GM18519 (cell line): ENCODE results near the gene CXCL9.
"Not testable (repeated sequence)": the region's sequence is repeated elsewhere in the genome, so short reads cannot be mapped to it uniquely, and the experiment has no call there.

Source experiments
- ATAC-seq: cut with Tn5 transposase; IDR thresholded peaks from one replicate; pipeline ENCODE4 v1.9.1; 2021; ENCODE audit warnings: mild to moderate bottlenecking, moderate library complexity; ENCODE audit not compliant: unreplicated experiment, low FRiP score

Gene CXCL9

GRCh38 chr4:76013540-76013939 is 6.2 kb upstream of the CXCL9 start:
- no peak for ATAC-seq

GRCh38 chr4:76012388-76012801 is 5.1 kb upstream of the CXCL9 start:
- no peak for ATAC-seq

GRCh38 chr4:76011700-76012387 is 4.5 kb upstream of the CXCL9 start:
- peak; percentile 47 for ATAC-seq

- no peak for ATAC-seq
These were observed 3.8 kb upstream of the CXCL9 start for GRCh38 chr4:76011018-76011670.

DNA sequence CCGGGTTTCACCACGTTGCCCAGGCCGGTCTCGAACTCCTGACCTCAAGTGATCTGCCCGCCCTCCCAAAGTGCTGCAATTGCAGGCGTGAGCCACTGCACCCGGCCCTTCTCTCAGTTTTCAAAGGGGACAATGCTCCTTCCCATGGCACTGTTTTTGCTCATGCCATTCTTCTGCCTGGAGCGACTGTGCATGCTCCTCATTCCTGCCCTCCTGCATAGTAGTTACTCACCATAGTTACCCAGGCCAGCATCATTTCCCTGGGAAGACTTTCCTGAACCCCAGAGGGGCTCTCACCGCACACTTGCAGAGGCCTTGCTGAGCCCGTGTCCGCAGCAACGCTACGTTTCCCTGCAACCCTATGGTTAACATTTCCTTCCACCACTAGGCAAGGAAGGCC is 3.3 kb upstream of the CXCL9 start:
- no peak for ATAC-seq

DNA sequence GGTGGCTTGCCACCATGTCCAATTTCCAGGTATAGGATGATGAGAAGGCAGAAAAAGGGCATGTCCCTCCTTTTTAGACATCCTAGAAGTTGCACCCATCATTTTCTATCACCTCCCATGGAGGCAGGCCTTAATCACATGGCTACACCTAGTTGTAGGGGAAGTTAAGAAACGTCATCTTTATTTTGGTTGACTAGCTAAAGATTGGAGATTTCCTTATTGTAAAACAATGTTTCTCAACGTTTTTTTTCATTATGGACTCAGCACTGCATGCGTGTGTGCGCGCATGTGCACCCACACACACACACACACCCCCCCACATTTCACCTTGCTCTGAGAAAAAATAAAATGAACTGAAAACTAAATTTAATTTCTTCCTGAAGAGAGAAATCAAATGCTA is 2.0 kb upstream of the CXCL9 start:
- ATAC-seq: no peak

DNA sequence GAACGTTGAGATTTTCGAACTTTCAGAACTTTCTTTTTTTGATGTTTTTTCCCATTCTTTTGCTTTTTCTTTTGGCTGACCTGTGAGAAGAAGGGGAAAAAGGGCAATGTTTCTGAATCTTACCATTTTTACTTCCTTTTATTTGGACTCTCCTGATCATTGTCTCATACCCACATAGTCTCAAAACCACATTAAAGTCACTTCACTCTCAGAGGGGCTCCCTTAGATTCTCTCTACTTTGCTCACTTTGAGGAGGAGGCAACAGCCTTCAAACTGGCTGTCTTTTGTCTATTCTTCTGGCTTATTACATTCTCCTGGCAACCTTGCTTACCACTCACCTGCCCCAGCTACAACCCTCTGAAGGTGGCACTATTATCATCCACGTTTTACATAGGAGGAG is 3.7 kb downstream of the CXCL9 start:
- ATAC-seq: no peak

DNA sequence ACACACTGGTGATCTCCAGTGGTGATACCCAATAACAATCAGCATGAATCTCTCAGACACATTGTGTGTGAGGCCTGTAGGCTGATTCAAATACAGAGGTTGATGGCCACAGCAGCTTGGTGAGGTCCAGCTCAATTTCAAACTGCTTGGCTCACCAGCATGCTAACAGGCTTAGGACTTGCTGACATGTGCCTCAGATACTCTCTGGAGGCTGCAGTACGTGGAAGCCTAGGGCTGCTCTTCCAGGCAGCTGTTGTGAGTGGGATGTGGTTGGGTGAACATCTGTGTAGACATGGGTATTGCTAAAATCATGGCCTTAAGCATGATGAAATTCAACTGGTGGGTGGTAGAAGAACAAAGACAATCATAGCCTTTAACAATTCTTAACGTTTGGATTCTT is 4.3 kb downstream of the CXCL9 start:
- no peak for ATAC-seq

DNA sequence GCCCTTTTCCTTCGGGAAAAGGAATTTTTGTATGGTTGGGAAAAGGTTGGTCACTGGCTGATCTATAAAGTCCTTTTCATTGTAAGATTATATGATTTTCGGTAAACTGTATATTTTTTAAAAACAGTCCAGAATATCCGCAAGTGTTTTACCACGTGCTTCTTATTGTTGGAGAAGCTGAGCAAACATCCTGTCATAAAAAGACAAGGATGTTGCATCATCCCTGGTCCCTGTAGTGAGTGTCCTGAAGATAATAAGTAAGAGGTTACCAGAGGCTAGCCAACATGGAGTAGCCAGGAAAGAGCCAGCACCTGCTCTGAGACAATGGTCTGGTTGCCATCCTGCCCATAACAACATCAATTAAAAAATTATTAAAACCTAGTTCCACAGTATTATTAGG is 5.1 kb downstream of the CXCL9 start:
- no peak for ATAC-seq

DNA sequence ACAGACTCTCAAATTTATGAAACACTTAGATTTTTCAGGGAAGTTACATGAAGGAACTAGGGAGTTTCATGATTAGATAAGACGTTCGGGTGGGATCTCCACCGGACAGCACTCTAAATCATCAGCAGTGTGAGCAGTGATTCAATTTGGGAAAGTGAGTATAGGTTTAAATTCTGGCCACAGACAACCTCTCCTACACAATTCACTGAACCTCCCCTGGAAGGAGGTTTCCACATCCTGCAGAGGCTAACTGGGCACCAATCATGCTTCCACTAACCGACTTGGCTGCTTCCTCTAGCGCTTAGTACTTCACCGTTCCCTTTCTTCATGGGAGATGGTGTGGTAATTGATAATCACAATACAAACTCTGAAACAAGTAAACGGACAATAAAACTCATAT is 5.6 kb downstream of the CXCL9 start:
- ATAC-seq: no peak

DNA sequence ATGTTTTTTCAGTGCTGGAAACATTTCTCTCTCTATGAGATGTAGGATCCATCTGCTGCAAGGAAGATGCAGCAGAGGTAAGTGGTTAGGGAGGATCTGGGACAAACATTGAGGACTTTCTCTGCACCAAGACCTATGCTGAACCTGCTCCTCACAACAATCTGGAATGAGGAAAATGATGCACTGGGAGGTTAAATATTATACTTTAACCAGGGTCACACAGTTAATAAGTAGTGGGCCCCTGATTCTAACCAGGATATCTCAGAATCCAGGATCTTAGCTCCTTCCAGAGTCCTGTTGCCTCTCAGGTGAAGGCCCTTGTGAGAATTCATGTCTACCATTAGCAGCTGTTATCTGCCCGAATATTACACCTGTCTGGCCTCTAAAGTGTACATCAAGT is 7.0 kb downstream of the CXCL9 start:
- no peak for ATAC-seq

DNA sequence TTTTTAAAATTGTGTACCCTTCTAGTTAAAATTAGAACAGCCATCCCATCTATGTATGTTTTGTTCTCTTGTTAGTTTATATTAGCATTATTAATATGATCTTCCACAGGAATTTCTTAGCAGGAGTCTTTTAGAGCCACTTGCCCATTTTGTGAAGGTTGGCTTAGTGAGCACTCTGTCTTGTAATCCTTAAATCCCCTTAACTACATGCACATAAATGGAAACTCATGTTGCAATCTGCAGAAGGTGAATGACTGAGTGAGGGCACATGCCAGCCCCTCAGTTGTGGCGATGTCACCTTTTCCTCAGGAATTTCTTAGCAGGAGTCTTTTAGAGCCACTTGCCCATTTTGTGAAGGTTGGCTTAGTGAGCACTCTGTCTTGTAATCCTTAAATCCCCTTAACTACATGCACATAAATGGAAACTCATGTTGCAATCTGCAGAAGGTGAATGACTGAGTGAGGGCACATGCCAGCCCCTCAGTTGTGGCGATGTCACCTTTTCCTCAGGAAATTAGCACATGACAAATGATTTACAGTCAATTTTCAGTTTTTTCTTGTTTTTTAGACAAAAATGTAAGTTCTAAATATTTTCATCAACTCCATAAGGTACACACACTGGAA is 8.7 kb downstream of the CXCL9 start:
- not testable (repeated sequence) for ATAC-seq

- ATAC-seq: no peak
These were observed 9.4 kb downstream of the CXCL9 start for GRCh38 chr4:75997946-75998345.

DNA sequence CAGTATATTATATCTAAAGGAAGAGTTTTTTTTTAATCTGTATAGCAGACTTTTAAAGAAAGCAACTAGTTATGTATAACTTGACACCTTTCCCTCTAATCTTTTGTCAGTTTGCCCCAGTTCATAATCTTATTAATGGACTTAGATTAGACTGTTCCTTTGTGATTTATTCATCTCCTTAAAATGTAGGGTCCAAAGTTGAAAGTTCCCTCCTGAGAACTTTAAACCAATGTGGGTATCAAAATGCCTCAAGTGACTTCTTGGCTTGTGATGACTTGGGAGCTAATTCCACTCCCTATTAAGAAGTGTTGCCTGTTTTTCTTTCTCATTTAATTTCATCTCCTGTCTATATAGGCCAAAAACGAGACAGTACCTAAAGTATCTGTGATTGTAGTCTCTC is 10.2 kb downstream of the CXCL9 start:
- no peak for ATAC-seq

- ATAC-seq: no peak
These were observed 11.6 kb downstream of the CXCL9 start for GRCh38 chr4:75995727-75996126.

DNA sequence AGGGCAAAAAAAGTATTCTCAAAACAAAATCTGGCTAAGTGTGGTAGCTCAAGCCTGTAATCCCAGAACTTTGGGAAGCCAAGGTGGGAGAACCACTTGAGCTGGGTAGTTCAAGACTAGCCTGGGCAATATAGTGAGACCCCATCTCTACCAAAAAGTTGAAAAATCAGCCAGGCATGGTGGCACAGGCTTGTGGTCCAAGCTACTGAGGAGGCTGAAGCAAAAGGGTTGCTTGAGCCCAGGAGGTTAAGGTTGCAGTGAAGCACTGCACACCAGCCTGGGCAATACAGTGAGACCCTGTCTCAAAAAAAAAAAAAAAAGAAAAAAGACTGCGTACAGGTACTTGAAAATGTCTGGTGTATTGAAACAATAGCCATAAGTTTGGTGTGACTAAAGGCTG is 14.8 kb downstream of the CXCL9 start:
- no peak for ATAC-seq

DNA sequence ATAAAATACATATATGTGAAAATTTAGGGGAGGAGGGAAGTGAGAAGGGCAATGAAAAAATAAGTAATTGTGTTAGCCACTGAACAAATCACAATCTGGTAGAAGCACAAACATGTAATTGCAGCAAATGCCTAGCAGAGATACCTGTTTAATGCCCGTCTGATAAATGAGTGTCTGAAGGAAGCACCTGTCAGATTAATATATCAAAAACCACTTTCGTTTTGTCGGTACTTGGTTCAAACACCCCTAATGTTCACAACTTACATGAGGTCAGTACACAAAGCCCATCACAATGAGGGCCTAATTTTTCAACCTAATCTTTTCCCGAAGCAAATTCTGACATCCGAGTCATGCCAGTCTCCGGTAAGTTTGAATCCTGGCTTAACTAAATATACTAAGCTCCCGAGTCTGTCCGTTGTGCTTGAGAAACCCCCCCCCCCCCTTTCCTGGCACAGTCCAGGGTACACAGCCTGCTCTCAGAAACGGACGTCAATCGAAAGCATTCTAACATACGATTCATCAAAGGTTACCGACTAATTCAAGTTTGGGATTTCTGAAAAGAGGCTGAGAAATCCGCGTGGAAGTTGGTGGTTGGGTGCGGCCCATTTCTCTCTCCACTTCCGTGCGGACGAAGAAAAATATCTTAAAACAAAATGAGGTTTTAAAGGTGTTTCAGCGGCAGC is 17.3 kb downstream of the CXCL9 start:
- no peak for ATAC-seq

GRCh38 chr4:75985116-75985515 is 22.2 kb downstream of the CXCL9 start:
- ATAC-seq: no peak

GRCh38 chr4:75980576-75980975 is 26.7 kb downstream of the CXCL9 start:
- no peak for ATAC-seq

GRCh38 chr4:75976177-75976576 is 31.1 kb downstream of the CXCL9 start:
- no peak for ATAC-seq

DNA sequence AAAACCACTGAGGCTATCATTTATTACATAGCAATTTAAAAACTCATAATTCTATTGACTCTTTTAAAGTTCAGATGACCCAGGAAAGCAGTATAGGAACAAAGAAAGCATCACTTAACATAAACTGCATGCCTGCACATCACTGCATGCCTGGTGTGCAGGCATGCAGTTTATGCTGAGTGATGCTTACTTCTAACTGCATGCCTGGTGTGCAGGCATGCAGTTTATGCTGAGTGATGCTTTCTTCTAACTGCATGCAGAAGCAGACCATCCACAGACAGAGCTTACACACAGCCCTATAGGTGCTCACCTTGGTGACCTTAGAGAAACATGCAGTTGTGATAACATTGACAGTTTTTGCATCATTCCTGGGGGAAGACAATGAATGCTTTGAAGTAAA is 33.5 kb downstream of the CXCL9 start:
- no peak for ATAC-seq
